ENCODE results near the gene DLGAP1. TPM values are rescaled to one million over a fixed set of nuclear protein-coding genes. Genes with fewer than 3 reads are reported as not detected.

DLGAP1 gene
- total RNA-seq, 2 experiments from 2014 or later = 0.31 to 0.36 TPM

DNA sequence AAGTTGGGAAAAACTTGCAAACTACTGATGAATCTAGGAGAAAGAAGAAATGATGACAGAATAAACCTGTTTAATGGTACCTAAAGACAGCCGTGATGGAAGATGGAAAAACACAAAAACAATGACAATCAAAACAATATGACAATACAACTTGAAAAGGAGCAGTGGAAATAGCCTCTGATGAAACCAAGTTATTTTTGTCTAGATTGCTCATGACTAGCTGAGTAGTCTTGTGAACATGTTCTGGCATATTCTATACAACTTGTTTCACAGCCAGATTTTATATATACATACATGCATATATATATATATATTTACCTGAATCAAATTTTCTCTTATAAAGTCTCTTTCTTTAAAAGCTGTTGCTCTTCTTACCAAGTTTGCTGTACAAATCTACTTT lies 566.0 kb downstream of the DLGAP1 start:
- Mint-ChIP-seq H3K9me3 (no peaks in the 10 kb centered on the region), H3K36me3 (ENCODE audit: low read depth) (no peaks in the 10 kb centered on the region), H3K27ac (no peak overlapping the region), H3K4me1 (ENCODE audit: low read depth) (no peaks in the 10 kb centered on the region), H3K27me3 (peaks cover 16% of the 10 kb centered on the region), H3K4me3 (no peak overlapping the region)
- H3K4me1 ChIP-seq (ENCODE audit: insufficient read depth, low read length) = no peaks in the 10 kb centered on the region
- H3K36me3 ChIP-seq (ENCODE audit: insufficient read depth, low read length) = no peaks in the 10 kb centered on the region
- H3K27ac ChIP-seq (ENCODE audit: low read depth in 1 of 2, low read length in 2 of 2) = no peak overlapping the region
- H3K27me3 ChIP-seq (ENCODE audit: control insufficient read depth in 1 of 2, insufficient read depth in 2 of 2, low read length in 2 of 2) = peaks cover 0 to 4% of the 10 kb centered on the region in 2 experiments
- ChIA-PET POLR2A (no interaction called here), CTCF (no interaction called here)
- H3K9me3 ChIP-seq (ENCODE audit: control insufficient read depth in 1 of 2, insufficient read depth in 1 of 2, low read length in 2 of 2) = no peaks in the 10 kb centered on the region
- intact Hi-C loops (cut with DNase I, micrococcal nuclease) = no loop called here
- no peak for ATAC-seq (ENCODE audit: poor library complexity)
- H3K4me3 ChIP-seq (ENCODE audit: low read length) = no peak overlapping the region
- TF ChIP-seq, protein P1, sequence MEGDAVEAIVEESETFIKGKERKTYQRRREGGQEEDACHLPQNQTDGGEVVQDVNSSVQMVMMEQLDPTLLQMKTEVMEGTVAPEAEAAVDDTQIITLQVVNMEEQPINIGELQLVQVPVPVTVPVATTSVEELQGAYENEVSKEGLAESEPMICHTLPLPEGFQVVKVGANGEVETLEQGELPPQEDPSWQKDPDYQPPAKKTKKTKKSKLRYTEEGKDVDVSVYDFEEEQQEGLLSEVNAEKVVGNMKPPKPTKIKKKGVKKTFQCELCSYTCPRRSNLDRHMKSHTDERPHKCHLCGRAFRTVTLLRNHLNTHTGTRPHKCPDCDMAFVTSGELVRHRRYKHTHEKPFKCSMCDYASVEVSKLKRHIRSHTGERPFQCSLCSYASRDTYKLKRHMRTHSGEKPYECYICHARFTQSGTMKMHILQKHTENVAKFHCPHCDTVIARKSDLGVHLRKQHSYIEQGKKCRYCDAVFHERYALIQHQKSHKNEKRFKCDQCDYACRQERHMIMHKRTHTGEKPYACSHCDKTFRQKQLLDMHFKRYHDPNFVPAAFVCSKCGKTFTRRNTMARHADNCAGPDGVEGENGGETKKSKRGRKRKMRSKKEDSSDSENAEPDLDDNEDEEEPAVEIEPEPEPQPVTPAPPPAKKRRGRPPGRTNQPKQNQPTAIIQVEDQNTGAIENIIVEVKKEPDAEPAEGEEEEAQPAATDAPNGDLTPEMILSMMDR (IDR thresholded peaks at IDR 0.05) = no peak
- DNase-seq = no peak

DNA sequence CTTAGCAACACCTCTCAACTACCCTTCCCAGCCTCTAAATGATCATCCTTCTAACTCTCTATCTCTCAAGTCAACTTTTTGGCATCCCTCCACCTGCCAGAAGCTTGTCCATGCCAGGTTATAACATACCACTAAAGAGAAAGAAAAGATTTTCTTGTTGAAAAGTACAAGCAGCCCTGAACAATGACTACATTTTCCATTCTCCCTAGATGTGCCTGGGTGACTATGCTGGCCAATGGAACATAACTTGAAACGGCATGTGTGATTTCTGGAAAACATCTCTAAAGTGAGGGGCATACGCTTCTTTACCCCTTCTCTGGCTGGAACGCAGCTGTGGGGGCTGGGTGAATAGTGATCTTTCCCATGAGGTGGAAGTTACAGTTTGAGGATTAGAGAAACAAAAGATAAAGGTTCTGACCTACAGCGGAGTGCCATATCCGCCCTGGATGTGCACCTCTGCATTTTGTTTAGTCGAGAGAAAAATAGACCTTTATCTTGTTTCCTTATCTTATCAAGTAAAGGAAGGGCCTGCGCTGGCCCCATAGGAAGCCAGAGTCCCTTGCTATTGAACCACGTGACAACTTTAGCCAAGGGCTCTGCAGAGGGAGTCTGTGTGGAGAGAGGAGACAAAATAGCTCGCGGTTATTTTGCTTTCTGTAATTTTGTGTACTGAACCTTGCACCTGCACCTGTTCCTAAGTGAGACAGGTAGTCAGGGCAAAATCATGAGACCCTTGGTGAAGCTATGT lies 568.4 kb downstream of the DLGAP1 start:
- Histone ChIP-seq H3K4me1 (ENCODE audit: insufficient read depth, low read length) (no peaks in the 10 kb centered on the region), H3K36me3 (ENCODE audit: insufficient read depth, low read length) (no peaks in the 10 kb centered on the region), H3K27ac (ENCODE audit: low read depth in 1 of 2, low read length in 2 of 2) (no peak overlapping the region), H3K4me3 (ENCODE audit: low read length) (no peak overlapping the region), H3K9me3 (ENCODE audit: control insufficient read depth in 1 of 2, insufficient read depth in 1 of 2, low read length in 2 of 2) (no peaks in the 10 kb centered on the region), H3K27me3 (ENCODE audit: control insufficient read depth in 1 of 2, insufficient read depth in 2 of 2, low read length in 2 of 2) (peaks cover 0 to 4% of the 10 kb centered on the region in 2 experiments)
- no peak for ATAC-seq (ENCODE audit: poor library complexity)
- POLR2A ChIA-PET = no interaction called here
- intact Hi-C loops (cut with DNase I, micrococcal nuclease) = no loop called here
- Mint-ChIP-seq H3K36me3 (ENCODE audit: low read depth) (no peaks in the 10 kb centered on the region), H3K4me1 (ENCODE audit: low read depth) (no peaks in the 10 kb centered on the region), H3K27ac (no peak overlapping the region), H3K9me3 (no peaks in the 10 kb centered on the region), H3K27me3 (peaks cover 25% of the 10 kb centered on the region), H3K4me3 (no peak overlapping the region)
- CTCF ChIA-PET = no interaction called here
- no peak for DNase-seq
- TF ChIP-seq, protein P1 (IDR thresholded peaks at IDR 0.05) = no peak

DNA sequence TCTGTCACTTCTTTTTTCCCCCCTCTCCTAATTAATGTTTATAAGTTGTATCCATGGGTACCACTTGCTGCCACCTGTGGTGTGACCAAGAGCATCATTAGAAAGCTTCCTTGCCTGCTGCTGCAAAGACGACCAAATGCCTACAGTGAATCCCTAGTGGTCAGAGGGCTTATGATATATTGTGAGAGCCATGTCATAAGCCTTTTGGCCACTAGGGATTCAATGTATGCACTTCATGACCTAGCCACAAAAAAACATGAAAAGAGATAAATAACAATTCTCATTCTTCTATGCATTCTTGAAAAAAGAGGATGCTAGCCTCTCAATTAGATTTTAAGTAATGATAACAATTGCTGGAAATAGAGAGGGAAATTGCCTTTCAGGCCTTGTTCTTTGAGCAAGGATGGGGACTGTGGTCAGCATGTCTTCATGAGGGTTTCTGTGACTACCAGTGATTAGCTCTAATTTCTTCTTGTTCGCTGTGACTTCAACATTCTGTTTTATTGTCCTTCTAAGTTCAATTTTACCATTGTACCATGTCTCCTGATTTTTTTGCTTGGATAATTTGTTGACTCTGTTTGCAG lies 569.8 kb downstream of the DLGAP1 start:
- Mint-ChIP-seq H3K36me3 (ENCODE audit: low read depth) (no peaks in the 10 kb centered on the region), H3K9me3 (no peaks in the 10 kb centered on the region), H3K4me3 (no peak overlapping the region), H3K27ac (no peak overlapping the region), H3K4me1 (ENCODE audit: low read depth) (no peaks in the 10 kb centered on the region), H3K27me3 (peaks cover 25% of the 10 kb centered on the region)
- Histone ChIP-seq H3K4me3 (ENCODE audit: low read length) (no peak overlapping the region), H3K36me3 (ENCODE audit: insufficient read depth, low read length) (no peaks in the 10 kb centered on the region), H3K9me3 (ENCODE audit: control insufficient read depth in 1 of 2, insufficient read depth in 1 of 2, low read length in 2 of 2) (peaks cover 0 to under 1% of the 10 kb centered on the region in 2 experiments), H3K4me1 (ENCODE audit: insufficient read depth, low read length) (no peaks in the 10 kb centered on the region), H3K27ac (ENCODE audit: low read depth in 1 of 2, low read length in 2 of 2) (no peak overlapping the region), H3K27me3 (ENCODE audit: control insufficient read depth in 1 of 2, insufficient read depth in 2 of 2, low read length in 2 of 2) (peaks cover 0 to 4% of the 10 kb centered on the region in 2 experiments)
- intact Hi-C loops (cut with DNase I, micrococcal nuclease) = no loop called here
- no peak for DNase-seq
- ATAC-seq (ENCODE audit: poor library complexity) = no peak
- ChIA-PET POLR2A (no interaction called here), CTCF (no interaction called here)
- TF ChIP-seq, protein P1 (IDR thresholded peaks at IDR 0.05) = no peak

Data from CD4-positive, alpha-beta T cell (primary cell).